Neutrophil (primary cell): ENCODE data around the gene TCN2.

Experiments
- H3K27ac ChIP-seq: fragments of 200-600 bp; sonication (generic); 2 replicates; pipeline ENCODE4 v1.5.1; 2016; ENCODE audit warnings: mild to moderate bottlenecking, moderate library complexity
- H3K27me3 ChIP-seq: fragments of 200-600 bp; sonication (generic); 2 replicates; pipeline ENCODE4 v1.6.0; 2016; ENCODE audit warnings: mild to moderate bottlenecking
- H3K36me3 ChIP-seq: fragments of 200-600 bp; sonication (generic); 2 replicates; pipeline ENCODE4 v1.5.1; 2017
- H3K4me1 ChIP-seq, 2 experiments: fragments of 200-600 bp in 1 of 2; sonication (generic) in 1 of 2; 1 replicate in 1 of 2; 2 replicates in 1 of 2; pipeline versions ENCODE4 v1.5.1 to v1.6.1; 2013 to 2016; ENCODE audit warnings: low read depth in 1 of 2, low read length in 1 of 2, mild to moderate bottlenecking in 1 of 2, moderate library complexity in 1 of 2; ENCODE audit not compliant: control insufficient read depth in 1 of 2, insufficient read depth in 1 of 2
- H3K4me3 ChIP-seq, 2 experiments: fragments of 200-600 bp in 1 of 2; sonication (generic) in 1 of 2; 1 replicate in 1 of 2; 2 replicates in 1 of 2; pipeline ENCODE4 v1.5.1; 2013 to 2016; ENCODE audit warnings: low read depth in 1 of 2, low read length in 1 of 2, mild to moderate bottlenecking in 1 of 2, moderate library complexity in 1 of 2
- H3K9me3 ChIP-seq: fragments of 200-600 bp; sonication (generic); 2 replicates; pipeline ENCODE4 v1.5.1; 2016
- TF ChIP-seq, protein P1 (sequence below): fragments of 200-600 bp; sonication (generic); IDR thresholded peaks from 2 replicates; pipeline ENCODE4 v1.5.1; 2016; ENCODE audit warnings: antibody characterized with exemption

Gene TCN2

DNA sequence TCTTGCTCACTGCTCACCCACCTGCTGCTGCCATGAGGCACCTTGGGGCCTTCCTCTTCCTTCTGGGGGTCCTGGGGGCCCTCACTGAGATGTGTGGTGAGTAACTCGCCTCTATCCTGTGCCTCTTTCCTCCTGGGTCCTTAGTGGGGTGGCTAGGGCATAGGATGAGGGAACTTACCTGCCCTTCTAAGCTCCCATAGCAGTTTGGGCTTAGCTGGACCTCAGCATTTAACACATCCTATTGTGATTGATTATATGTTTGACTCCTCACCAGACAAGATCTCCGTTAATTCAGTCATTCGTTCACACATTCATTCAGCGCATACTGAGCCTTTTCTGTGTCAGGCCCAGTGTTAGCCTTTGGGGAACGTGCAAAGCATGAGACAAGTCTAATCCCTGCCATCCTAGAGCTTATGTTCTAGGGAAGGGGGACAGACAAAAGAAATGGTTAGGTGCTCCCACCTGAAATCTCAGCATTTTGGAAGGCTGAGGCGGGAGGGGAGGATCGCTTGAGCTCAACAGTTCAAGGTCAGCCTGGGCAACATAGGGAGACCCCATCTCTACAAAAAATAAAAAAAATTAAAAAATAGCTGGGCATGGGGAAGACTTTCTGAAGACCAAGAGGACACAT, 441 bp downstream of the TCN2 start:
- TF ChIP-seq, protein P1, sequence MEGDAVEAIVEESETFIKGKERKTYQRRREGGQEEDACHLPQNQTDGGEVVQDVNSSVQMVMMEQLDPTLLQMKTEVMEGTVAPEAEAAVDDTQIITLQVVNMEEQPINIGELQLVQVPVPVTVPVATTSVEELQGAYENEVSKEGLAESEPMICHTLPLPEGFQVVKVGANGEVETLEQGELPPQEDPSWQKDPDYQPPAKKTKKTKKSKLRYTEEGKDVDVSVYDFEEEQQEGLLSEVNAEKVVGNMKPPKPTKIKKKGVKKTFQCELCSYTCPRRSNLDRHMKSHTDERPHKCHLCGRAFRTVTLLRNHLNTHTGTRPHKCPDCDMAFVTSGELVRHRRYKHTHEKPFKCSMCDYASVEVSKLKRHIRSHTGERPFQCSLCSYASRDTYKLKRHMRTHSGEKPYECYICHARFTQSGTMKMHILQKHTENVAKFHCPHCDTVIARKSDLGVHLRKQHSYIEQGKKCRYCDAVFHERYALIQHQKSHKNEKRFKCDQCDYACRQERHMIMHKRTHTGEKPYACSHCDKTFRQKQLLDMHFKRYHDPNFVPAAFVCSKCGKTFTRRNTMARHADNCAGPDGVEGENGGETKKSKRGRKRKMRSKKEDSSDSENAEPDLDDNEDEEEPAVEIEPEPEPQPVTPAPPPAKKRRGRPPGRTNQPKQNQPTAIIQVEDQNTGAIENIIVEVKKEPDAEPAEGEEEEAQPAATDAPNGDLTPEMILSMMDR = no peak
- Histone ChIP-seq H3K27ac (peak overlapping the region; percentile 5), H3K4me1 (peaks cover 23 to 26% of the 10 kb centered on the region in 2 experiments)

DNA sequence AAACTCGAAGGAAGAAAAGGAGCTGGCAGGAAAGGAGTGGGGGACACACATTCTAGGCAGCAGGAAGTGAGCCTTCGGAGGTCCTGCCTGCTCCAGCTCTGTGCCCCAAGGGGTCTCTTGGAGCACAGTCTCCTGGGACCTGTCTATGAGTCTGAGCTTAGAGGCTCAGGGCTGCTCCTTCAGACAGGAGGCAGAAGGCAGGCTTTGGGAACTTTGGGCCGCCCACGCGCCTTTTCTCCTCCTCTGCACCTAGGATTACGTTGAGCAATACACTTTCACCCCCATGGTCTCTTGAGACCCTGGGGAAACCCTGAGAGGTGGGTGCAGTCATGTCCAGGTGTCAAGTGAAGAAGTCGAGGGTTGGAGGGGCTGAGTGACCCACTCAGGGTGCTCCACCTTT, 965 bp downstream of the TCN2 start:
- Histone ChIP-seq H3K36me3 (no peaks in the 10 kb centered on the region), H3K27ac (no peak overlapping the region), H3K9me3 (no peaks in the 10 kb centered on the region), H3K4me1 (peaks cover 23 to 26% of the 10 kb centered on the region in 2 experiments), H3K4me3 (no peak overlapping the region), H3K27me3 (peaks cover 15% of the 10 kb centered on the region)
- TF ChIP-seq, protein P1 = no peak

More for the DNA sequence above, 441 bp downstream of the TCN2 start:
- H3K9me3 ChIP-seq = no peaks in the 10 kb centered on the region
- no peaks in the 10 kb centered on the region for H3K36me3 ChIP-seq
- peaks cover 15% of the 10 kb centered on the region for H3K27me3 ChIP-seq
- H3K4me3 ChIP-seq = peak overlapping the region; percentile 57 to 59

DNA sequence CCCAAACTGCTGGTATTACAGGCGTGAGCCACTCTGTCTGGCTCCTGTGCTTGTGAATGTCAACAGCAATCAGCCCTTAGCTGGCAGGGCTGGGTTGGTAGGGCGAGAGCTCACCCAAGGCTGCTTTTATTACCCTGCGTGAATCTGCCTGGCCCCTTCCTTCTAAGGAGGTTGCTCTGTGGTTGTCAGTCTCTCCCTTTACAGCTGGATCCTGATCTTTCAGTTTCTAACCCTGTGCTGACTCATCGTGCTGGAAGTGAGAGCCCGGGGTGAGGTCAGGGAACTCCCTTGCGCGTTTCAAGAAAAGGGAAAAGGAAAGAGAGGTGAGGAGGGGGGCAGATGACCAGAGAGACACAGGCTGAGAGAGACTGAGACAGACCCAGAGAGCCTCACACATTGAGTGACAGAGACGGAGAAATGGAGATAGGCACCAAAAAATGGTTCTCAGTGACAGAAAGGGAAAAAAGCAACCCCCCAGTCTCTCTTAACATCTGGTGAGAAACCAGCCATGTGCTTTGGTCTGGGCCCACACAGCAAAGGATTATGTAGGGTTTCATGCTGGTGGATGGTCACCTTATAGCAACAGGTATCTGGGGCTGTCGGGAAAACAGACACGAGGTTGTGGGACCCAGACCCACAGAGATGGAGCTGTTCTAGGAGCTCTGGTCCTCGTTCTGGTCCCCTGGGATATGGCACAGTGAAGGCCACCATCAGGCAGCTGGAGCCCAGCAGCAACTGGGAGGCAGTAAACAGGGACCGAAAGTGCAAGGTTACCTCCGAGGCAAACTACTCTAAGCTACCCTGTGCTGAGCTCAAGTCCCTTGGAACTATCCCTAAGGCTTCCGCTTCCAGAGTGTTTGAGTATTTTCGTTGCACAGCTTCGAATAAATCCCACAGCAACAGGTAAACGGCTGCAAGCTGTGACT, 2.5 kb downstream of the TCN2 start:
- TF ChIP-seq, protein P1 = no peak
- no peaks in the 10 kb centered on the region for H3K9me3 ChIP-seq
- no peak overlapping the region for H3K4me3 ChIP-seq
- peaks cover 15% of the 10 kb centered on the region for H3K27me3 ChIP-seq
- H3K36me3 ChIP-seq = no peaks in the 10 kb centered on the region
- peaks cover 23 to 26% of the 10 kb centered on the region in 2 experiments for H3K4me1 ChIP-seq
- no peak overlapping the region for H3K27ac ChIP-seq

DNA sequence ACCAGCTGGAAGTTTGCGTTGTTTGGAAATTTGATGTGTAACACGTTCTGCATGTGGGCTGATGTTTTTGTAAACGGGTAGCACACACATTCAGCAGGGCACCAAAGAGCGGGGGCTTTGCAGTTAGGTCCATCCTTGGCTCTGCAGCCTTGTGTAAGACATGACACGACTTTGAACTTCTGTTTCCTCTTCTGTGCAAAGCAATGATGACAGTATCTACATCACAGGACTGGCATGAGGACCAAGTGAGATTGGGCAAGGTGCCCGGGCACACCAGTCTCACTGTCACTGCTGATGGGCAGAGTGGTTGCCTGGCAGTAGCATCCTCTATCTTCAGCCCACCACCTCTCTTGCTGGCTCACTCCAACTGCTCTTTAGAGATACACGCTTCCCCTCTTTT, 3.3 kb downstream of the TCN2 start:
- peak overlapping the region; percentile 8 for H3K27ac ChIP-seq
- H3K4me3 ChIP-seq = no peak overlapping the region
- TF ChIP-seq, protein P1 = no peak
- no peaks in the 10 kb centered on the region for H3K36me3 ChIP-seq
- peaks cover 15% of the 10 kb centered on the region for H3K27me3 ChIP-seq
- H3K4me1 ChIP-seq = peaks cover 22 to 26% of the 10 kb centered on the region in 2 experiments
- H3K9me3 ChIP-seq = no peaks in the 10 kb centered on the region

DNA sequence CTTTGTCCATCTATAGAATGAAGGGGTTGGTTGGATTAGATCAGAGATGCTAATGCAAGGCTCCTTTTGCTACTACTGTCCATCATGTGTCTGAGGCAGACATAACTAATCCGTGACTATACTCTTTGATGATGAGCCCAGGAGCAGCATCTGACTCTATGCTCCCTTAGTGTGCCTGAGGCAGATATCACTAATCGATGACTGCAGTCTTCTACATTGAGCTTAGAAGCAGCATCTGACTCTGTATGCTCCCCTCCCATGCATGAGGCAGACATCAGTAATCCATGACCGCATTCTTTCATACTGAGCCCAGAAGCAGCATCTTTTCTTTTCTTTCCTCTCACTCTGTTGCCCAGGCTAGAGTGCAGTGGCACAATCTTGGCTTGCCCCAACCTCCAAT, 4.2 kb downstream of the TCN2 start:
- peaks cover 15% of the 10 kb centered on the region for H3K27me3 ChIP-seq
- no peak overlapping the region for H3K27ac ChIP-seq
- H3K4me1 ChIP-seq = peaks cover 13 to 18% of the 10 kb centered on the region in 2 experiments
- no peaks in the 10 kb centered on the region for H3K9me3 ChIP-seq
- no peak overlapping the region for H3K4me3 ChIP-seq
- H3K36me3 ChIP-seq = no peaks in the 10 kb centered on the region
- TF ChIP-seq, protein P1 = no peak
